Activated CD4-positive, alpha-beta T cell treated with anti-CD3 and anti-CD28 coated beads, Interleukin-2, amount 50 U/mL, for 24 hours (primary cell): ENCODE data around the gene VWA1.
"Not testable (repeated sequence)": the region's sequence is repeated elsewhere in the genome, so short reads cannot be mapped to it uniquely, and the experiment has no call there.

ENCODE experiments used
- DNase-seq, 2 donors: peaks; one replicate each; pipeline ENCODE4 v3.0.0-alpha.2; 2020; ENCODE audit warnings: low read depth in 1 of 2, low spot score in 1 of 2

Gene VWA1

GRCh38 chr1:1402901-1403392 lies 32.5 kb upstream of the VWA1 start:
- DNase-seq: not testable (repeated sequence)

GRCh38 chr1:1403653-1404052 lies 31.8 kb upstream of the VWA1 start:
- DNase-seq: no peak

- DNase-seq: no peak
Measured at GRCh38 chr1:1406101-1406820, 29.2 kb upstream of the VWA1 start.

- peak; percentile 92 to 95 for DNase-seq
Measured at GRCh38 chr1:1406821-1407635, 28.5 kb upstream of the VWA1 start, which contains the start of gene MRPL20. MRPL20 (minus strand) TSS chr1:1407293; CDS start chr1:1407217, 76 bp downstream.

- DNase-seq: no peak
Measured at GRCh38 chr1:1407636-1408318, 27.7 kb upstream of the VWA1 start.

GRCh38 chr1:1410238-1410637 lies 25.3 kb upstream of the VWA1 start:
- not testable (repeated sequence) for DNase-seq

- no peak for DNase-seq
Measured at GRCh38 chr1:1411626-1412025, 23.9 kb upstream of the VWA1 start.

GRCh38 chr1:1412311-1412902 lies 23.1 kb upstream of the VWA1 start:
- not testable (repeated sequence) for DNase-seq

- DNase-seq: no peak
Measured at GRCh38 chr1:1415751-1416150, 19.7 kb upstream of the VWA1 start.

- not testable (repeated sequence) for DNase-seq
Measured at GRCh38 chr1:1417396-1417795, 18.1 kb upstream of the VWA1 start.

GRCh38 chr1:1417825-1418463 lies 17.5 kb upstream of the VWA1 start:
- not testable (repeated sequence) for DNase-seq

- DNase-seq: no peak
Measured at GRCh38 chr1:1418464-1419362, 16.8 kb upstream of the VWA1 start.

- no peak for DNase-seq
Measured at GRCh38 chr1:1419363-1419812, 16.1 kb upstream of the VWA1 start.

GRCh38 chr1:1419813-1420653 lies 15.5 kb upstream of the VWA1 start:
- no peak for DNase-seq

GRCh38 chr1:1420654-1421141 lies 14.8 kb upstream of the VWA1 start:
- DNase-seq: no peak

GRCh38 chr1:1421147-1421906 lies 14.2 kb upstream of the VWA1 start, which contains the start of gene ANKRD65:
ANKRD65 (minus strand) TSS chr1:1421276; CDS start chr1:1421005, 271 bp downstream.
- DNase-seq: no peak

GRCh38 chr1:1421907-1422464 lies 13.5 kb upstream of the VWA1 start:
- DNase-seq: no peak
